GM19467 (cell line): ENCODE data around the gene MIP.
"Not testable (repeated sequence)": the region's sequence is repeated elsewhere in the genome, so short reads cannot be mapped to it uniquely, and the experiment has no call there.

Source experiments
- ATAC-seq: cut with Tn5 transposase; IDR thresholded peaks from one replicate; pipeline ENCODE4 v1.9.1; 2021; ENCODE audit warnings: mild to moderate bottlenecking, moderate library complexity; ENCODE audit not compliant: unreplicated experiment

The MIP gene

GRCh38 chr12:56454557-56454956 lies at the start of gene MIP:
Gene MIP, minus strand, starts transcription at chr12:56454657. Its CDS starts 44 bp downstream, at chr12:56454613.
- ATAC-seq = no peak

GRCh38 chr12:56499879-56500278 lies 45.4 kb upstream of the MIP start:
- ATAC-seq = not testable (repeated sequence)

GRCh38 chr12:56499452-56499851 lies 45.0 kb upstream of the MIP start:
- not testable (repeated sequence) for ATAC-seq

- ATAC-seq = not testable (repeated sequence)
These were observed 43.9 kb upstream of the MIP start for GRCh38 chr12:56498126-56498902.

- not testable (repeated sequence) for ATAC-seq
These were observed 42.2 kb upstream of the MIP start for GRCh38 chr12:56496704-56497103.

GRCh38 chr12:56494481-56494880 lies 40.0 kb upstream of the MIP start:
- not testable (repeated sequence) for ATAC-seq

GRCh38 chr12:56494106-56494415 lies 39.6 kb upstream of the MIP start:
- not testable (repeated sequence) for ATAC-seq

- ATAC-seq = not testable (repeated sequence)
These were observed 39.1 kb upstream of the MIP start for GRCh38 chr12:56493409-56494105.

- no peak for ATAC-seq
These were observed 35.9 kb upstream of the MIP start for GRCh38 chr12:56490360-56490759.

- peak; percentile 89 for ATAC-seq
These were observed 33.8 kb upstream of the MIP start, which contains the start of gene GLS2 for GRCh38 chr12:56488041-56488955. Gene GLS2, minus strand, starts transcription at chr12:56488161. Its CDS starts 43 bp downstream, at chr12:56488118.

- peak; percentile 26 for ATAC-seq
These were observed 33.1 kb upstream of the MIP start for GRCh38 chr12:56487448-56488040.

- no peak for ATAC-seq
These were observed 32.2 kb upstream of the MIP start for GRCh38 chr12:56486694-56487093.

GRCh38 chr12:56484566-56484965 lies 30.1 kb upstream of the MIP start:
- no peak for ATAC-seq

- ATAC-seq = no peak
These were observed 25.2 kb upstream of the MIP start for GRCh38 chr12:56479625-56480024.

GRCh38 chr12:56477521-56478225 lies 23.2 kb upstream of the MIP start:
- ATAC-seq = no peak

- ATAC-seq = no peak
These were observed 22.5 kb upstream of the MIP start for GRCh38 chr12:56476972-56477432.

GRCh38 chr12:56476143-56476542 lies 21.7 kb upstream of the MIP start:
- ATAC-seq = no peak

- ATAC-seq = no peak
These were observed 19.9 kb upstream of the MIP start for GRCh38 chr12:56474389-56474788.

GRCh38 chr12:56469007-56469930 lies 14.8 kb upstream of the MIP start:
- no peak for ATAC-seq
